Measurements from ENCODE around the gene TMEM253.

Gene TMEM253

DNA sequence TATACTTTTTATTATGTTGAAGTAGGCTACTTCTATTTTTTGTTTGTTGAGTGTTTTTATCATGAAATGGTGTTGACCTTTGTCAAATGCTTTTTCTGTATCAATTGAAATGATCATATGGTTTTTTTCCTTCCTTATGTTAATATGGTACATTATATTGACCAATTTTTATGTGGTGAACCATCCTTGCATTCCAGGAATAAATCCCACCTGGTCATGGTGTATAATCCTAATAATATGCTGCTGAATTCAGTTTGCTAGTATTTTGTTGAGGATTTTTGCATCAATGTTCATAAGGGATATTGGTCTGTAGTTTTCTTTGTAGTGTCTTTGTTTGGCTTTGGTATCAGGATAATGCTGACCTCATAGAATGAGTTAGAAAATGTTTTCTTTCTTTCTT lies 44.6 kb downstream of the TMEM253 start:
- Mint-ChIP-seq H3K27ac (no peak overlapping the region), H3K27me3 (peaks cover 8% of the 10 kb centered on the region), H3K9me3 (peaks cover 18 to 22% of the 10 kb centered on the region in 2 donors), H3K4me1 (no peaks in the 10 kb centered on the region), H3K4me3 (no peak overlapping the region)
- DNase-seq (no peak), ATAC-seq (no peak)

- Mint-ChIP-seq H3K27me3 (peaks cover 3% of the 10 kb centered on the region), H3K4me1 (no peaks in the 10 kb centered on the region), H3K9me3 (peaks cover 13 to 15% of the 10 kb centered on the region in 2 donors), H3K27ac (no peak overlapping the region), H3K4me3 (no peak overlapping the region)
- no peak for ATAC-seq
- DNase-seq: no peak
These were observed 48.9 kb downstream of the TMEM253 start for GRCh38 chr14:21149641-21150367.

Data from stimulated activated naive CD8-positive, alpha-beta T cell treated with anti-CD3 and anti-CD28 coated beads, Interleukin-15, amount 100 ng/mL, for 72 hours (primary cell).